ENCODE measurements around the gene FAT2.
"Not testable (repeated sequence)": the region's sequence is repeated elsewhere in the genome, so short reads cannot be mapped to it uniquely, and the experiment has no call there.

FAT2 gene

DNA sequence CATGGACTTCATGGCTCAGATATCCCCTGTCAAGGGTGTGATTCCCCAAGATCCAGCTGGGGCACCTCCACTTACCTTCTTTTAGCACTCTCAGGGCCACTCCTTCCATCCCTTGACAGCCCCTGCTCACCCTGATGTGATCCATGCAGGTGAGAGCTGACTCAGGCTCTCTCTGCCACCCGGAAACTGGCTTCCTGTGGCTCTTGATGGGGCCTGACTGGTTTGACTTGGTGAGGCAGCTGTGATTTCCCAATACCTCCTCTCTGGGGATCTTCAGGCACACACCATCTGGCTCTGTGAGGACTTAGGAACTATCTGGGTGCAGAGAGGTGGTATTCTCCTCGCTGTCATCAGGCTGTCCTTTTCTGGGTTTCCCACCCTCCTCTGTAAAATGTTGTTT, 7.9 kb upstream of the FAT2 start:
- H3K36me3 ChIP-seq (ENCODE audit: control insufficient read depth, insufficient read depth, low read length) = no peaks in the 10 kb centered on the region
- H3K4me3 ChIP-seq (ENCODE audit: insufficient read depth, low read depth, low read length, poor library complexity, severe bottlenecking) = no peak overlapping the region
- no peak overlapping the region for H3K27ac ChIP-seq (ENCODE audit: insufficient read depth, low read length, poor library complexity, severe bottlenecking)
- DNase-seq = no peak
- H3K9me3 ChIP-seq (ENCODE audit: control insufficient read depth, low read length) = no peaks in the 10 kb centered on the region
- H3K4me1 ChIP-seq (ENCODE audit: control insufficient read depth, insufficient read depth, low read length, poor library complexity, severe bottlenecking) = no peaks in the 10 kb centered on the region
- no peaks in the 10 kb centered on the region for H3K27me3 ChIP-seq (replicated peaks; ENCODE audit: control insufficient read depth, insufficient read depth, low read length, poor library complexity, severe bottlenecking)

DNA sequence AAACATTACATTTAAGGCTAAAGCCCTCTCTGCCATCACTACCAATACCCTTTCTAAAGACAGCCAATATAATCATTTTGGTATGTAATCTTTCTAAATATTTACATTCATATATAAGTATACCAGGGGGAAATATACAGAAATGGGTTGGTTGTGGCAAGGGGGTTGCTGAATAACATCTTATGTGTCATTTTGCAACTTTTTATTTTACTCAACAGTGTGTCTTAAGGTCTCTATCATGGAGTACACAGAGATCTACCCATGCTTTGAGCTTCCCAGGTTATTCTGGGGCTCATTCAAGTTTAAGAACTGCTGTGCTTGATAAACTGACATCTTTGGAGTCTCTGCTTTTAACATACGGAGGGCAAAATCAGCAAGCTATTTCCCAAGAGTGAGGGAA, 7.4 kb upstream of the FAT2 start:
- DNase-seq = no peak

GRCh38 chr5:151597749-151598148, 6.6 kb upstream of the FAT2 start:
- H3K4me3 ChIP-seq (ENCODE audit: insufficient read depth, low read depth, low read length, poor library complexity, severe bottlenecking) = no peak overlapping the region
- no peaks in the 10 kb centered on the region for H3K36me3 ChIP-seq (ENCODE audit: control insufficient read depth, insufficient read depth, low read length)
- no peaks in the 10 kb centered on the region for H3K4me1 ChIP-seq (ENCODE audit: control insufficient read depth, insufficient read depth, low read length, poor library complexity, severe bottlenecking)
- H3K9me3 ChIP-seq (ENCODE audit: control insufficient read depth, low read length) = no peaks in the 10 kb centered on the region
- no peak overlapping the region for H3K27ac ChIP-seq (ENCODE audit: insufficient read depth, low read length, poor library complexity, severe bottlenecking)
- no peak for DNase-seq
- H3K27me3 ChIP-seq (replicated peaks; ENCODE audit: control insufficient read depth, insufficient read depth, low read length, poor library complexity, severe bottlenecking) = no peaks in the 10 kb centered on the region

More for the DNA sequence above, 7.4 kb upstream of the FAT2 start:
- no peak overlapping the region for H3K27ac ChIP-seq (ENCODE audit: insufficient read depth, low read length, poor library complexity, severe bottlenecking)
- H3K4me3 ChIP-seq (ENCODE audit: insufficient read depth, low read depth, low read length, poor library complexity, severe bottlenecking) = no peak overlapping the region
- H3K27me3 ChIP-seq (replicated peaks; ENCODE audit: control insufficient read depth, insufficient read depth, low read length, poor library complexity, severe bottlenecking) = no peaks in the 10 kb centered on the region
- no peaks in the 10 kb centered on the region for H3K4me1 ChIP-seq (ENCODE audit: control insufficient read depth, insufficient read depth, low read length, poor library complexity, severe bottlenecking)
- H3K36me3 ChIP-seq (ENCODE audit: control insufficient read depth, insufficient read depth, low read length) = no peaks in the 10 kb centered on the region
- no peaks in the 10 kb centered on the region for H3K9me3 ChIP-seq (ENCODE audit: control insufficient read depth, low read length)

- H3K27ac ChIP-seq (ENCODE audit: insufficient read depth, low read length, poor library complexity, severe bottlenecking) = no peak overlapping the region
- no peak for DNase-seq
Measured at GRCh38 chr5:151596828-151597539, 5.9 kb upstream of the FAT2 start.

DNA sequence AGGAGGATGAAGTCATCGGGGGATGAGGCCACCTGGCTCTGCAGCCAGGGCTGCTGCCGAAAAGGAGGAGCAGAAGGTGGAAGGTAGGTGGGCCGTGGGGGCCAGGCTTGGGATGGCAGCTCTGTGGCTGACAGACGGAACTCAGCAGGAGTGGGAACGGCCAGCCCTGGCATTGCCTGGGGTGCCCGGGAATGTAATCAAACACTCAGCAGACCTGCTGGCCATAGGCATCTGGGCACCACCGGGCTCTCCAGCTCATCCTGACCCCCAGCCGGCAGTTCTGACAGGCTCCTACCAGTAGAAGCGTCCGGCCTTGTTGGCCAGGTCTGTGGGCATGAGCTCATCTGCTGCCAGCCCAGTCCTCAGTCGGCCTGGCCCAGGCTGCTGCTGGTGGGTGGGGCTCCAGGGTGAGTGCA, 4.3 kb upstream of the FAT2 start:
- DNase-seq = no peak
- Histone ChIP-seq H3K27me3 (replicated peaks; ENCODE audit: control insufficient read depth, insufficient read depth, low read length, poor library complexity, severe bottlenecking) (no peaks in the 10 kb centered on the region), H3K36me3 (ENCODE audit: control insufficient read depth, insufficient read depth, low read length) (no peaks in the 10 kb centered on the region), H3K27ac (ENCODE audit: insufficient read depth, low read length, poor library complexity, severe bottlenecking) (no peak overlapping the region), H3K9me3 (ENCODE audit: control insufficient read depth, low read length) (no peaks in the 10 kb centered on the region), H3K4me3 (ENCODE audit: insufficient read depth, low read depth, low read length, poor library complexity, severe bottlenecking) (no peak overlapping the region), H3K4me1 (ENCODE audit: control insufficient read depth, insufficient read depth, low read length, poor library complexity, severe bottlenecking) (no peaks in the 10 kb centered on the region)

More at GRCh38 chr5:151596828-151597539, 5.9 kb upstream of the FAT2 start:
- Histone ChIP-seq H3K9me3 (ENCODE audit: control insufficient read depth, low read length) (no peaks in the 10 kb centered on the region), H3K36me3 (ENCODE audit: control insufficient read depth, insufficient read depth, low read length) (no peaks in the 10 kb centered on the region), H3K4me3 (ENCODE audit: insufficient read depth, low read depth, low read length, poor library complexity, severe bottlenecking) (no peak overlapping the region), H3K27me3 (replicated peaks; ENCODE audit: control insufficient read depth, insufficient read depth, low read length, poor library complexity, severe bottlenecking) (no peaks in the 10 kb centered on the region), H3K4me1 (ENCODE audit: control insufficient read depth, insufficient read depth, low read length, poor library complexity, severe bottlenecking) (no peaks in the 10 kb centered on the region)

DNA sequence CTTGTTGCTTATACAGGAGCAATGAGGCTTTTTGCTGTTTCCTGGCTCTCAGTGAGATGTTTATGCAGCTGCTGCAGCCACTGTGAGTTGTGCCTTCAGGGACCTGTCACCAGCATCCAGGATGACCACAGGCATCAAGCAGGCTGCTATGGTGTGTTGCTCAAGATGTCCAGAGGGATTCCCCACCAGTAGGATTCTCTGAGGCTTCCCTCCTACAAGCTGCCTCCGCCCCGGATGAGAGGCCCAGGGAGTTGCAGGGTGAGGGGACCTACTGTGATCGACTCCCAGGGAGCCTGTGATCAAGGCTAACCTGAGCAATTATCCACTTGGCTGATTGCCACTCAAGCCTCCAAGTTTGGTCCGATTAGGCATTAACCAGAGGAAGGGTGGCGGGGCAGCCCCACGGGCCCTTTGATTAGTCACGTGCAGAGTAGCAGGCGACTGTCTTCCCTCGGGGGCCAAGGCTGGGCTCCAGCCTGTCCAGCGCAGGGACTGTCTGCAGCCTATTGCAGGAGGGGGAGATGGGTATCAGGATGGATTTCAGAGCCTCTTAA, 1.8 kb upstream of the FAT2 start:
- no peaks in the 10 kb centered on the region for H3K9me3 ChIP-seq (ENCODE audit: control insufficient read depth, low read length)
- no peak overlapping the region for H3K4me3 ChIP-seq (ENCODE audit: insufficient read depth, low read depth, low read length, poor library complexity, severe bottlenecking)
- DNase-seq = no peak
- no peaks in the 10 kb centered on the region for H3K4me1 ChIP-seq (ENCODE audit: control insufficient read depth, insufficient read depth, low read length, poor library complexity, severe bottlenecking)
- H3K27ac ChIP-seq (ENCODE audit: insufficient read depth, low read length, poor library complexity, severe bottlenecking) = no peak overlapping the region
- H3K36me3 ChIP-seq (ENCODE audit: control insufficient read depth, insufficient read depth, low read length) = no peaks in the 10 kb centered on the region
- H3K27me3 ChIP-seq (replicated peaks; ENCODE audit: control insufficient read depth, insufficient read depth, low read length, poor library complexity, severe bottlenecking) = no peaks in the 10 kb centered on the region

- no peaks in the 10 kb centered on the region for H3K4me1 ChIP-seq (ENCODE audit: control insufficient read depth, insufficient read depth, low read length, poor library complexity, severe bottlenecking)
- no peaks in the 10 kb centered on the region for H3K36me3 ChIP-seq (ENCODE audit: control insufficient read depth, insufficient read depth, low read length)
- H3K27me3 ChIP-seq (replicated peaks; ENCODE audit: control insufficient read depth, insufficient read depth, low read length, poor library complexity, severe bottlenecking) = no peaks in the 10 kb centered on the region
- no peak overlapping the region for H3K27ac ChIP-seq (ENCODE audit: insufficient read depth, low read length, poor library complexity, severe bottlenecking)
- DNase-seq = no peak
- no peaks in the 10 kb centered on the region for H3K9me3 ChIP-seq (ENCODE audit: control insufficient read depth, low read length)
- no peak overlapping the region for H3K4me3 ChIP-seq (ENCODE audit: insufficient read depth, low read depth, low read length, poor library complexity, severe bottlenecking)
Measured at GRCh38 chr5:151589878-151590570, 1.1 kb downstream of the FAT2 start.

GRCh38 chr5:151587796-151588555, 3.2 kb downstream of the FAT2 start:
- no peak for DNase-seq
- Histone ChIP-seq H3K4me1 (ENCODE audit: control insufficient read depth, insufficient read depth, low read length, poor library complexity, severe bottlenecking) (no peaks in the 10 kb centered on the region), H3K4me3 (ENCODE audit: insufficient read depth, low read depth, low read length, poor library complexity, severe bottlenecking) (no peak overlapping the region), H3K27me3 (replicated peaks; ENCODE audit: control insufficient read depth, insufficient read depth, low read length, poor library complexity, severe bottlenecking) (no peaks in the 10 kb centered on the region), H3K9me3 (ENCODE audit: control insufficient read depth, low read length) (no peaks in the 10 kb centered on the region), H3K36me3 (ENCODE audit: control insufficient read depth, insufficient read depth, low read length) (no peaks in the 10 kb centered on the region), H3K27ac (ENCODE audit: insufficient read depth, low read length, poor library complexity, severe bottlenecking) (no peak overlapping the region)

GRCh38 chr5:151585970-151586369, 5.2 kb downstream of the FAT2 start:
- H3K27ac ChIP-seq (ENCODE audit: insufficient read depth, low read length, poor library complexity, severe bottlenecking) = no peak overlapping the region
- no peaks in the 10 kb centered on the region for H3K9me3 ChIP-seq (ENCODE audit: control insufficient read depth, low read length)
- no peak for DNase-seq
- H3K27me3 ChIP-seq (replicated peaks; ENCODE audit: control insufficient read depth, insufficient read depth, low read length, poor library complexity, severe bottlenecking) = no peaks in the 10 kb centered on the region
- H3K4me1 ChIP-seq (ENCODE audit: control insufficient read depth, insufficient read depth, low read length, poor library complexity, severe bottlenecking) = no peaks in the 10 kb centered on the region
- no peaks in the 10 kb centered on the region for H3K36me3 ChIP-seq (ENCODE audit: control insufficient read depth, insufficient read depth, low read length)
- no peak overlapping the region for H3K4me3 ChIP-seq (ENCODE audit: insufficient read depth, low read depth, low read length, poor library complexity, severe bottlenecking)

- H3K9me3 ChIP-seq (ENCODE audit: control insufficient read depth, low read length); H3K4me3 ChIP-seq (ENCODE audit: insufficient read depth, low read depth, low read length, poor library complexity, severe bottlenecking); H3K27ac ChIP-seq (ENCODE audit: insufficient read depth, low read length, poor library complexity, severe bottlenecking); DNase-seq; H3K4me1 ChIP-seq (ENCODE audit: control insufficient read depth, insufficient read depth, low read length, poor library complexity, severe bottlenecking); H3K36me3 ChIP-seq (ENCODE audit: control insufficient read depth, insufficient read depth, low read length); H3K27me3 ChIP-seq (replicated peaks; ENCODE audit: control insufficient read depth, insufficient read depth, low read length, poor library complexity, severe bottlenecking): not testable (repeated sequence)
Measured at GRCh38 chr5:151585344-151585743, 5.8 kb downstream of the FAT2 start.
